ENCODE results near the gene TAGLN2. TPM values are rescaled to one million over a fixed set of nuclear protein-coding genes. Genes with fewer than 3 reads are reported as not detected.

Gene TAGLN2
- total RNA-seq, 1 experiment from 2014 or later: 66.9 TPM

DNA sequence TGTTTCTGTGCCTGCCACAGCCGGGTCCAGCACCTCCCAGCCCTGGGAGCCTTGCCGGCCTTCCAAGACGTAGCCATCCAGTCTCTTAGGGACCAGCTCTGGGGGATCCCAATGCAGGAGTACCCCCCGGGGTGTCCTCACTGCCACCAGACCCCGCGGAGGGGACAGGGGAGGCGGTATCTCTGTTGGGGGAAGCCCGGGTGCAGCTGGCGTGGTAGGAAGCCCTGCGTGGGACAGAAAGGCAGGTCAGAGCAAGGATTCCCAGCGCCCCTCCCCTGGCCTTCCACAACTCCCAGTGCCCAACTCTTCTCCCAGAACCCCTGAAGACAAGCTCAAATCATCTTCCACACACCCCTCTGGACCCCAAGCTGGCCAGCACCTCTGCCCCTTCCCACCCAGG, 4.9 kb upstream of the TAGLN2 start:
- peaks cover 13% of the 10 kb centered on the region for H3K4me1 Mint-ChIP-seq
- ATAC-seq (no peak), DNase-seq (ENCODE audit: low spot score) (no peak)
- no peak overlapping the region for H3K27ac Mint-ChIP-seq
- H3K9me3 Mint-ChIP-seq: no peaks in the 10 kb centered on the region
- H3K27me3 Mint-ChIP-seq (ENCODE audit: low read depth): peaks cover 2% of the 10 kb centered on the region; the same call in 1 of the 2 replicates
- ChIA-PET POLR2A (interaction anchor here (0.7 kb wide), 1 partner anchor 77 kb away, joined by 3 read pairs; no protein-coding TSS in a partner anchor), CTCF (interaction anchor here (1.1 to 2.9 kb wide), 5 partner anchors 15 to 156 kb away, joined by 3 to 24 read pairs (median 5); partner anchors contain the start of gene IGSF9)
- peaks cover 34% of the 10 kb centered on the region for H3K36me3 Mint-ChIP-seq
- TF ChIP-seq ZNF423 (CRISPR knock-in tag; IDR thresholded peaks at IDR 0.05) (no peak), GRHL2 (CRISPR knock-in tag; IDR thresholded peaks at IDR 0.05; ENCODE audit: insufficient replicate concordance, severe bottlenecking) (no peak), ZNF138 (CRISPR knock-in tag; conservative IDR thresholded peaks at IDR 0.05) (no peak), RELA (CRISPR knock-in tag; IDR thresholded peaks at IDR 0.05; ENCODE audit: borderline replicate concordance) (no peak), CREM (CRISPR knock-in tag; IDR thresholded peaks at IDR 0.05) (no peak), PRRX2 (CRISPR knock-in tag; IDR thresholded peaks at IDR 0.05) (no peak)
- TF ChIP-seq, protein P1, sequence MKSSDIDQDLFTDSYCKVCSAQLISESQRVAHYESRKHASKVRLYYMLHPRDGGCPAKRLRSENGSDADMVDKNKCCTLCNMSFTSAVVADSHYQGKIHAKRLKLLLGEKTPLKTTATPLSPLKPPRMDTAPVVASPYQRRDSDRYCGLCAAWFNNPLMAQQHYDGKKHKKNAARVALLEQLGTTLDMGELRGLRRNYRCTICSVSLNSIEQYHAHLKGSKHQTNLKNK (CRISPR knock-in tag; IDR thresholded peaks at IDR 0.05): no peak
- TF ChIP-seq, protein P2, sequence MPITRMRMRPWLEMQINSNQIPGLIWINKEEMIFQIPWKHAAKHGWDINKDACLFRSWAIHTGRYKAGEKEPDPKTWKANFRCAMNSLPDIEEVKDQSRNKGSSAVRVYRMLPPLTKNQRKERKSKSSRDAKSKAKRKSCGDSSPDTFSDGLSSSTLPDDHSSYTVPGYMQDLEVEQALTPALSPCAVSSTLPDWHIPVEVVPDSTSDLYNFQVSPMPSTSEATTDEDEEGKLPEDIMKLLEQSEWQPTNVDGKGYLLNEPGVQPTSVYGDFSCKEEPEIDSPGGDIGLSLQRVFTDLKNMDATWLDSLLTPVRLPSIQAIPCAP (CRISPR knock-in tag; IDR thresholded peaks at IDR 0.05): no peak
- no peak overlapping the region for H3K4me3 Mint-ChIP-seq

DNA sequence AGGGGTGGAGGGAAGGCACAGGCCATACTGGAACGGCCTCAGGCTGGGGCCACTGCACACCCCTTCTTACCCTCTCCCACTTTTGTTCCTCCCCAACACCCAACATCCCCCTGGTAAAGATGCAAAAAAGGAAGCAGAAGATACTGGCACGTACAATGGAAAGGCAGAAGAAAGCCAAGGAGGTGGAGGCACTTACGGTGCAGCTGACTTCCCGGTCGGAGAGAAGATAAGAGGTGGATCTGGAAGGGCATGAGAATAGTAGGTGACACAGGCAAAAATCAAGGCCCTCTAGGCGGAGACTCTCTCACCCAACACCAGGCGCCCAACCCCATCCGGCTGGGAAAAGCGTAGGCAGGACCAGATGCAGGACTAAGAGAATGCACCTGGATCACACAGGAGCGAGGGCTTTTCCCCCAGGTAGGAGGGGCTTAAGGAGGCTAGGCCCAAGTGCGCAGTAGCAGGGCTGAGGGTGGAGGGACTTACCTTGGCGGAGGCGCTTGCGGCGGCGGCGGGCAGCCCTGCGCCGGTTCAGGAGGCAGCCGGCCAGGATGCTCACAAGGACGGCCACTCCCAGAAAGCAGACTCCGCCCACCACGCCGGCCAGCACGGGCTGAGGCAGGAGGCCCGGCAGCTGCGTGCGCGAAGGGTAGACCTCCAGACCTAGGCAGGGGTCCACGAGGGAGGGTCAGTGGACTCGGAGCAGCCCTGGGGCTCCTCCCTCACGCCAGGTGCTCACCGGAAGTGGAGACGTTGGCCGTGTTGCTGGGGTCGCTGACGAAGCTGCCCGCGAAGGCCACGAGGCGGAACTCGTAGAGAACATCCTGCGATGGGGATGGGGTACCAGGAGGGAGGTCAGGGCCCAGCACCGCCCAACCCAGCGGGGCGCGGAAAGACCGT, 4.1 kb upstream of the TAGLN2 start:
- no peaks in the 10 kb centered on the region for H3K9me3 Mint-ChIP-seq
- peaks cover 30% of the 10 kb centered on the region for H3K36me3 Mint-ChIP-seq
- no peak overlapping the region; the same call in 1 of the 2 replicates for H3K27ac Mint-ChIP-seq
- DNase-seq (ENCODE audit: low spot score) (peak; percentile 77), ATAC-seq (peak; percentile 40)
- no peak overlapping the region; the same call in 1 of the 2 replicates for H3K4me3 Mint-ChIP-seq
- peaks cover 8% of the 10 kb centered on the region; the same call in 1 of the 2 replicates for H3K27me3 Mint-ChIP-seq (ENCODE audit: low read depth)
- H3K4me1 Mint-ChIP-seq: peaks cover 13% of the 10 kb centered on the region
- ChIA-PET CTCF (interaction anchor here (1.3 to 2.9 kb wide), 4 partner anchors 37 to 157 kb away, joined by 5 to 24 read pairs (median 6); no protein-coding TSS in a partner anchor), POLR2A (interaction anchor here (0.7 to 0.9 kb wide), 2 partner anchors 16 to 78 kb away, joined by 3 to 4 read pairs; no protein-coding TSS in a partner anchor)
- TF ChIP-seq ESRRA (CRISPR knock-in tag; IDR thresholded peaks at IDR 0.05; ENCODE audit: borderline replicate concordance) (no peak), NFYB (CRISPR knock-in tag; conservative IDR thresholded peaks at IDR 0.05; ENCODE audit: low read depth) (no peak), GABPB1 (CRISPR knock-in tag; IDR thresholded peaks at IDR 0.05) (no peak), PRRX2 (CRISPR knock-in tag; IDR thresholded peaks at IDR 0.05) (no peak), ZNF263 (CRISPR knock-in tag; IDR thresholded peaks at IDR 0.05; ENCODE audit: low read depth) (peak; percentile 39; the same call in 1 of the 2 replicates), RELA (CRISPR knock-in tag; IDR thresholded peaks at IDR 0.05; ENCODE audit: borderline replicate concordance) (no peak), FOXK1 (CRISPR knock-in tag; IDR thresholded peaks at IDR 0.05) (no peak), NR3C1 (CRISPR knock-in tag; conservative IDR thresholded peaks at IDR 0.05; ENCODE audit: low read depth) (no peak)
- TF ChIP-seq, protein P3, sequence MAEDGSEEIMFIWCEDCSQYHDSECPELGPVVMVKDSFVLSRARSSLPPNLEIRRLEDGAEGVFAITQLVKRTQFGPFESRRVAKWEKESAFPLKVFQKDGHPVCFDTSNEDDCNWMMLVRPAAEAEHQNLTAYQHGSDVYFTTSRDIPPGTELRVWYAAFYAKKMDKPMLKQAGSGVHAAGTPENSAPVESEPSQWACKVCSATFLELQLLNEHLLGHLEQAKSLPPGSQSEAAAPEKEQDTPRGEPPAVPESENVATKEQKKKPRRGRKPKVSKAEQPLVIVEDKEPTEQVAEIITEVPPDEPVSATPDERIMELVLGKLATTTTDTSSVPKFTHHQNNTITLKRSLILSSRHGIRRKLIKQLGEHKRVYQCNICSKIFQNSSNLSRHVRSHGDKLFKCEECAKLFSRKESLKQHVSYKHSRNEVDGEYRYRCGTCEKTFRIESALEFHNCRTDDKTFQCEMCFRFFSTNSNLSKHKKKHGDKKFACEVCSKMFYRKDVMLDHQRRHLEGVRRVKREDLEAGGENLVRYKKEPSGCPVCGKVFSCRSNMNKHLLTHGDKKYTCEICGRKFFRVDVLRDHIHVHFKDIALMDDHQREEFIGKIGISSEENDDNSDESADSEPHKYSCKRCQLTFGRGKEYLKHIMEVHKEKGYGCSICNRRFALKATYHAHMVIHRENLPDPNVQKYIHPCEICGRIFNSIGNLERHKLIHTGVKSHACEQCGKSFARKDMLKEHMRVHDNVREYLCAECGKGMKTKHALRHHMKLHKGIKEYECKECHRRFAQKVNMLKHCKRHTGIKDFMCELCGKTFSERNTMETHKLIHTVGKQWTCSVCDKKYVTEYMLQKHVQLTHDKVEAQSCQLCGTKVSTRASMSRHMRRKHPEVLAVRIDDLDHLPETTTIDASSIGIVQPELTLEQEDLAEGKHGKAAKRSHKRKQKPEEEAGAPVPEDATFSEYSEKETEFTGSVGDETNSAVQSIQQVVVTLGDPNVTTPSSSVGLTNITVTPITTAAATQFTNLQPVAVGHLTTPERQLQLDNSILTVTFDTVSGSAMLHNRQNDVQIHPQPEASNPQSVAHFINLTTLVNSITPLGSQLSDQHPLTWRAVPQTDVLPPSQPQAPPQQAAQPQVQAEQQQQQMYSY (CRISPR knock-in tag; IDR thresholded peaks at IDR 0.05): peak; percentile 51; the same call in 1 of the 2 replicates
- TF ChIP-seq, protein P4, sequence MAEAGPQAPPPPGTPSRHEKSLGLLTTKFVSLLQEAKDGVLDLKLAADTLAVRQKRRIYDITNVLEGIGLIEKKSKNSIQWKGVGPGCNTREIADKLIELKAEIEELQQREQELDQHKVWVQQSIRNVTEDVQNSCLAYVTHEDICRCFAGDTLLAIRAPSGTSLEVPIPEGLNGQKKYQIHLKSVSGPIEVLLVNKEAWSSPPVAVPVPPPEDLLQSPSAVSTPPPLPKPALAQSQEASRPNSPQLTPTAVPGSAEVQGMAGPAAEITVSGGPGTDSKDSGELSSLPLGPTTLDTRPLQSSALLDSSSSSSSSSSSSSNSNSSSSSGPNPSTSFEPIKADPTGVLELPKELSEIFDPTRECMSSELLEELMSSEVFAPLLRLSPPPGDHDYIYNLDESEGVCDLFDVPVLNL (CRISPR knock-in tag; IDR thresholded peaks at IDR 0.05; ENCODE audit: borderline replicate concordance, low read depth): no peak
- TF ChIP-seq, protein P5, sequence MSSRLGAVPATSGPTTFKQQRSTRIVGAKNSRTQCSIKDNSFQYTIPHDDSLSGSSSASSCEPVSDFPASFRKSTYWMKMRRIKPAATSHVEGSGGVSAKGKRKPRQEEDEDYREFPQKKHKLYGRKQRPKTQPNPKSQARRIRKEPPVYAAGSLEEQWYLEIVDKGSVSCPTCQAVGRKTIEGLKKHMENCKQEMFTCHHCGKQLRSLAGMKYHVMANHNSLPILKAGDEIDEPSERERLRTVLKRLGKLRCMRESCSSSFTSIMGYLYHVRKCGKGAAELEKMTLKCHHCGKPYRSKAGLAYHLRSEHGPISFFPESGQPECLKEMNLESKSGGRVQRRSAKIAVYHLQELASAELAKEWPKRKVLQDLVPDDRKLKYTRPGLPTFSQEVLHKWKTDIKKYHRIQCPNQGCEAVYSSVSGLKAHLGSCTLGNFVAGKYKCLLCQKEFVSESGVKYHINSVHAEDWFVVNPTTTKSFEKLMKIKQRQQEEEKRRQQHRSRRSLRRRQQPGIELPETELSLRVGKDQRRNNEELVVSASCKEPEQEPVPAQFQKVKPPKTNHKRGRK (CRISPR knock-in tag; IDR thresholded peaks at IDR 0.05; ENCODE audit: borderline replicate concordance): no peak
- TF ChIP-seq, protein P6, sequence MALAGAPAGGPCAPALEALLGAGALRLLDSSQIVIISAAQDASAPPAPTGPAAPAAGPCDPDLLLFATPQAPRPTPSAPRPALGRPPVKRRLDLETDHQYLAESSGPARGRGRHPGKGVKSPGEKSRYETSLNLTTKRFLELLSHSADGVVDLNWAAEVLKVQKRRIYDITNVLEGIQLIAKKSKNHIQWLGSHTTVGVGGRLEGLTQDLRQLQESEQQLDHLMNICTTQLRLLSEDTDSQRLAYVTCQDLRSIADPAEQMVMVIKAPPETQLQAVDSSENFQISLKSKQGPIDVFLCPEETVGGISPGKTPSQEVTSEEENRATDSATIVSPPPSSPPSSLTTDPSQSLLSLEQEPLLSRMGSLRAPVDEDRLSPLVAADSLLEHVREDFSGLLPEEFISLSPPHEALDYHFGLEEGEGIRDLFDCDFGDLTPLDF (CRISPR knock-in tag; IDR thresholded peaks at IDR 0.05): no peak
- TF ChIP-seq, protein P7, sequence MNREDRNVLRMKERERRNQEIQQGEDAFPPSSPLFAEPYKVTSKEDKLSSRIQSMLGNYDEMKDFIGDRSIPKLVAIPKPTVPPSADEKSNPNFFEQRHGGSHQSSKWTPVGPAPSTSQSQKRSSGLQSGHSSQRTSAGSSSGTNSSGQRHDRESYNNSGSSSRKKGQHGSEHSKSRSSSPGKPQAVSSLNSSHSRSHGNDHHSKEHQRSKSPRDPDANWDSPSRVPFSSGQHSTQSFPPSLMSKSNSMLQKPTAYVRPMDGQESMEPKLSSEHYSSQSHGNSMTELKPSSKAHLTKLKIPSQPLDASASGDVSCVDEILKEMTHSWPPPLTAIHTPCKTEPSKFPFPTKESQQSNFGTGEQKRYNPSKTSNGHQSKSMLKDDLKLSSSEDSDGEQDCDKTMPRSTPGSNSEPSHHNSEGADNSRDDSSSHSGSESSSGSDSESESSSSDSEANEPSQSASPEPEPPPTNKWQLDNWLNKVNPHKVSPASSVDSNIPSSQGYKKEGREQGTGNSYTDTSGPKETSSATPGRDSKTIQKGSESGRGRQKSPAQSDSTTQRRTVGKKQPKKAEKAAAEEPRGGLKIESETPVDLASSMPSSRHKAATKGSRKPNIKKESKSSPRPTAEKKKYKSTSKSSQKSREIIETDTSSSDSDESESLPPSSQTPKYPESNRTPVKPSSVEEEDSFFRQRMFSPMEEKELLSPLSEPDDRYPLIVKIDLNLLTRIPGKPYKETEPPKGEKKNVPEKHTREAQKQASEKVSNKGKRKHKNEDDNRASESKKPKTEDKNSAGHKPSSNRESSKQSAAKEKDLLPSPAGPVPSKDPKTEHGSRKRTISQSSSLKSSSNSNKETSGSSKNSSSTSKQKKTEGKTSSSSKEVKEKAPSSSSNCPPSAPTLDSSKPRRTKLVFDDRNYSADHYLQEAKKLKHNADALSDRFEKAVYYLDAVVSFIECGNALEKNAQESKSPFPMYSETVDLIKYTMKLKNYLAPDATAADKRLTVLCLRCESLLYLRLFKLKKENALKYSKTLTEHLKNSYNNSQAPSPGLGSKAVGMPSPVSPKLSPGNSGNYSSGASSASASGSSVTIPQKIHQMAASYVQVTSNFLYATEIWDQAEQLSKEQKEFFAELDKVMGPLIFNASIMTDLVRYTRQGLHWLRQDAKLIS (CRISPR knock-in tag; IDR thresholded peaks at IDR 0.05; ENCODE audit: borderline replicate concordance): no peak
